Thymus (tissue), 11 donors: ENCODE measurements around the gene GNA12. TPM values are rescaled to one million over a fixed set of nuclear protein-coding genes. Genes with fewer than 3 reads are reported as not detected.

Experiments
- DNase-seq, 9 donors: peaks; one replicate each; pipeline ENCODE4 v3.0.0-alpha.2; 2013; ENCODE audit warnings: low spot score in 9 of 9, low read depth in 6 of 9, missing footprints in 1 of 9
- H3K27ac ChIP-seq, 2 donors: one replicate each; pipeline ENCODE4 v1.5.1; 2013; ENCODE audit warnings: control low read depth in 1 of 2, low read depth in 1 of 2, low read length in 1 of 2, mild to moderate bottlenecking in 1 of 2, moderate library complexity in 1 of 2
- H3K27me3 ChIP-seq, 2 donors: one replicate each; pipeline ENCODE4 v1.5.1; 2013; ENCODE audit warnings: low read length in 1 of 2; ENCODE audit not compliant: control insufficient read depth in 2 of 2, insufficient read depth in 1 of 2
- H3K36me3 ChIP-seq, 2 donors: one replicate each; pipeline ENCODE4 v1.5.1; 2013; ENCODE audit warnings: low read length in 1 of 2, mild to moderate bottlenecking in 1 of 2, moderate library complexity in 1 of 2; ENCODE audit not compliant: control insufficient read depth in 2 of 2, insufficient read depth in 2 of 2
- H3K4me1 ChIP-seq, 2 donors: one replicate each; pipeline ENCODE4 v1.5.1; 2013; ENCODE audit warnings: low read length in 2 of 2; ENCODE audit not compliant: control insufficient read depth in 2 of 2, insufficient read depth in 2 of 2
- H3K4me3 ChIP-seq, 2 donors: one replicate each; pipeline ENCODE4 v1.5.1; 2013; ENCODE audit warnings: low read length in 2 of 2, control low read depth in 1 of 2, mild to moderate bottlenecking in 1 of 2
- H3K9me3 ChIP-seq, 2 donors: one replicate each; pipeline ENCODE4 v1.5.1; 2013; ENCODE audit warnings: low read length in 1 of 2, mild to moderate bottlenecking in 1 of 2; ENCODE audit not compliant: control insufficient read depth in 2 of 2, insufficient read depth in 1 of 2
- WGBS: extraction: QIAGEN DNeasy Blood & Tissue Kit; methylation state at CpG from one replicate; pipeline ENCODE4 v1.1.7; 2013; 5-methylcytosine and 5-hydroxymethylcytosine counted together
- polyA plus RNA-seq: library from polyadenylated mRNA; stranded (reverse); fragments of 200-250 nt; gene quantifications from one replicate; pipeline ENCODE4 v1.2.3, GENCODE V29; 2013
- total RNA-seq: library from RNA; stranded (reverse); fragments of 120-200 nt; gene quantifications from one replicate; pipeline ENCODE4 v1.2.4, GENCODE V29; 2013
- donor health status: healthy.

The GNA12 gene
- total and polyA plus RNA-seq, 2 donors = 4.4 to 11.9 TPM

- H3K27me3 ChIP-seq = no peaks in the 10 kb centered on the region
- peaks cover 0 to 5% of the 10 kb centered on the region in 2 donors for H3K9me3 ChIP-seq
- no peak overlapping the region for H3K4me3 ChIP-seq
- 96% methylated on average over 11 of the region's 11 CpGs for WGBS
- DNase-seq = no peak
- H3K27ac ChIP-seq = no peak overlapping the region
- peaks cover 0 to 3% of the 10 kb centered on the region in 2 donors for H3K36me3 ChIP-seq
- no peaks in the 10 kb centered on the region for H3K4me1 ChIP-seq
Observed at GRCh38 chr7:2786607-2787116, 57.4 kb downstream of the GNA12 start.

GRCh38 chr7:2785071-2785500 is 59.0 kb downstream of the GNA12 start:
- Histone ChIP-seq H3K9me3 (peaks cover 0 to 5% of the 10 kb centered on the region in 2 donors), H3K4me1 (no peaks in the 10 kb centered on the region), H3K4me3 (no peak overlapping the region), H3K27me3 (no peaks in the 10 kb centered on the region), H3K36me3 (peaks cover 0 to 3% of the 10 kb centered on the region in 2 donors), H3K27ac (peak overlapping the region in 1 of 2 donors; percentile 38)
- no peak for DNase-seq
- WGBS = 79% methylated on average over 6 of the region's 6 CpGs

GRCh38 chr7:2782565-2782964 is 61.5 kb downstream of the GNA12 start:
- Histone ChIP-seq H3K27me3 (no peaks in the 10 kb centered on the region), H3K4me3 (no peak overlapping the region), H3K27ac (no peak overlapping the region), H3K36me3 (peaks cover 0 to 3% of the 10 kb centered on the region in 2 donors), H3K4me1 (no peaks in the 10 kb centered on the region), H3K9me3 (peaks cover 0 to 5% of the 10 kb centered on the region in 2 donors)
- no peak for DNase-seq
- WGBS = 91% methylated on average over 4 of the region's 4 CpGs

- Histone ChIP-seq H3K36me3 (peaks cover 0 to 3% of the 10 kb centered on the region in 2 donors), H3K27me3 (no peaks in the 10 kb centered on the region), H3K4me3 (no peak overlapping the region), H3K9me3 (peaks cover 0 to 5% of the 10 kb centered on the region in 2 donors), H3K27ac (no peak overlapping the region), H3K4me1 (no peaks in the 10 kb centered on the region)
- WGBS = 98% methylated on average over 2 of the region's 2 CpGs
- DNase-seq = no peak
Observed at GRCh38 chr7:2782121-2782520, 62.0 kb downstream of the GNA12 start.

GRCh38 chr7:2781636-2782035 is 62.5 kb downstream of the GNA12 start:
- Histone ChIP-seq H3K27me3 (no peaks in the 10 kb centered on the region), H3K27ac (no peak overlapping the region), H3K36me3 (peaks cover 0 to 3% of the 10 kb centered on the region in 2 donors), H3K4me3 (no peak overlapping the region), H3K9me3 (peaks cover 0 to 1% of the 10 kb centered on the region in 2 donors), H3K4me1 (no peaks in the 10 kb centered on the region)
- no peak for DNase-seq
- 71% methylated on average over 2 of the region's 2 CpGs for WGBS

- DNase-seq = no peak
- no peak overlapping the region for H3K4me3 ChIP-seq
- H3K9me3 ChIP-seq = no peaks in the 10 kb centered on the region
- H3K27me3 ChIP-seq = no peaks in the 10 kb centered on the region
- no peaks in the 10 kb centered on the region for H3K4me1 ChIP-seq
- H3K36me3 ChIP-seq = peaks cover 0 to 3% of the 10 kb centered on the region in 2 donors
- 85% methylated on average over 8 of the region's 8 CpGs for WGBS
- H3K27ac ChIP-seq = no peak overlapping the region
Observed at GRCh38 chr7:2779051-2779450, 65.1 kb downstream of the GNA12 start.

GRCh38 chr7:2777898-2778535 is 66.1 kb downstream of the GNA12 start:
- Histone ChIP-seq H3K27me3 (no peaks in the 10 kb centered on the region), H3K36me3 (peaks cover 0 to 1% of the 10 kb centered on the region in 2 donors), H3K9me3 (no peaks in the 10 kb centered on the region), H3K4me1 (no peaks in the 10 kb centered on the region), H3K4me3 (no peak overlapping the region), H3K27ac (no peak overlapping the region)
- DNase-seq = no peak
- WGBS = 98% methylated on average over 8 of the region's 8 CpGs

GRCh38 chr7:2776401-2776800 is 67.7 kb downstream of the GNA12 start:
- Histone ChIP-seq H3K9me3 (no peaks in the 10 kb centered on the region), H3K27ac (no peak overlapping the region), H3K36me3 (no peaks in the 10 kb centered on the region), H3K4me1 (no peaks in the 10 kb centered on the region), H3K27me3 (no peaks in the 10 kb centered on the region), H3K4me3 (no peak overlapping the region)
- 93% methylated on average over 12 of the region's 12 CpGs for WGBS
- DNase-seq = no peak

- DNase-seq = no peak
- Histone ChIP-seq H3K36me3 (no peaks in the 10 kb centered on the region), H3K27ac (no peak overlapping the region)
Observed at GRCh38 chr7:2775785-2776184, 68.3 kb downstream of the GNA12 start.

More at GRCh38 chr7:2775785-2776184, 68.3 kb downstream of the GNA12 start:
- WGBS = 98% methylated on average over 4 of the region's 4 CpGs
- Histone ChIP-seq H3K4me3 (no peak overlapping the region), H3K4me1 (no peaks in the 10 kb centered on the region), H3K27me3 (no peaks in the 10 kb centered on the region), H3K9me3 (no peaks in the 10 kb centered on the region)
